Ishikawa (cell line): Measurements from ENCODE around the gene FOXN4.

Source experiments
- CEBPB ChIP-seq: IDR thresholded peaks from 2 replicates; pipeline ENCODE4 v1.6.1; 2012
- CREB1 ChIP-seq: IDR thresholded peaks from 2 replicates; pipeline ENCODE4 v1.6.1; 2012; ENCODE audit warnings: low read depth
- EGR1 ChIP-seq: IDR thresholded peaks from 2 replicates; pipeline ENCODE4 v1.6.1; 2012
- EP300 ChIP-seq: IDR thresholded peaks from 2 replicates; pipeline ENCODE4 v1.6.1; 2012; ENCODE audit warnings: borderline replicate concordance
- FOXM1 ChIP-seq: IDR thresholded peaks from 2 replicates; pipeline ENCODE4 v1.6.1; 2012; ENCODE audit warnings: low read depth, borderline replicate concordance
- NFIC ChIP-seq: IDR thresholded peaks from 2 replicates; pipeline ENCODE4 v1.6.1; 2012
- RAD21 ChIP-seq: IDR thresholded peaks from 2 replicates; pipeline ENCODE4 v1.6.1; 2012; ENCODE audit warnings: low read depth
- REST ChIP-seq: IDR thresholded peaks from 2 replicates; pipeline ENCODE4 v1.6.1; 2012; ENCODE audit warnings: low read depth, mild to moderate bottlenecking
- TAF1 ChIP-seq: IDR thresholded peaks from 2 replicates; pipeline ENCODE4 v1.6.1; 2012; ENCODE audit warnings: low read depth, mild to moderate bottlenecking
- TCF12 ChIP-seq: IDR thresholded peaks from 2 replicates; pipeline ENCODE4 v1.6.1; 2012; ENCODE audit warnings: low read depth
- TEAD4 ChIP-seq: IDR thresholded peaks from 2 replicates; pipeline ENCODE4 v1.6.1; 2012
- YY1 ChIP-seq: IDR thresholded peaks from 2 replicates; pipeline ENCODE4 v1.6.1; 2012; ENCODE audit warnings: low read depth
- ZBTB7A ChIP-seq: IDR thresholded peaks from 2 replicates; pipeline ENCODE4 v1.6.1; 2012; ENCODE audit warnings: low read depth
- TF ChIP-seq, protein P1 (sequence below): IDR thresholded peaks from 2 replicates; pipeline ENCODE4 v1.6.1; 2012
- TF ChIP-seq, protein P2 (sequence below): IDR thresholded peaks from 2 replicates; pipeline ENCODE4 v1.6.1; 2012

Gene FOXN4

DNA sequence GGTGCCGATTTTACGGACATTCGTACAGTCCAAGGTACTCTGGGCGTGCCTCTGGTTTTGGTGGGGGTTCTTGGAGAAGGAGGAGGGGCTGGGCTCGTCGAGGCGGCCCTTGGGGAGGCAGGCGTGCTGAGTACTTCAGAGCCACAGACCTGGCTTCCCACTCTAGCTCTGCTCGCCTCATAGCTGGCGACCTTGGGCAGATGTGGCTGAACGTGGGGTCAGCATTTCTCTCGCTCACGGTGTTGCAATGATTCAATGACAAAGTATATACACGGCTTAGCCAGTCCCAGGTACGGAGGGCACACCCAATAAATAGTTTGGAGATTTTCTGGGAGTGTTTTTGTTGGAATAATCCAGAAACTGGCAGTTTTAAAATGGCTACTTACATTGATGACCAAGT lies 75.1 kb downstream of the FOXN4 start:
- TF ChIP-seq, protein P1, sequence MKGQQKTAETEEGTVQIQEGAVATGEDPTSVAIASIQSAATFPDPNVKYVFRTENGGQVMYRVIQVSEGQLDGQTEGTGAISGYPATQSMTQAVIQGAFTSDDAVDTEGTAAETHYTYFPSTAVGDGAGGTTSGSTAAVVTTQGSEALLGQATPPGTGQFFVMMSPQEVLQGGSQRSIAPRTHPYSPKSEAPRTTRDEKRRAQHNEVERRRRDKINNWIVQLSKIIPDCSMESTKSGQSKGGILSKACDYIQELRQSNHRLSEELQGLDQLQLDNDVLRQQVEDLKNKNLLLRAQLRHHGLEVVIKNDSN: no peak
- TF ChIP-seq, protein P2, sequence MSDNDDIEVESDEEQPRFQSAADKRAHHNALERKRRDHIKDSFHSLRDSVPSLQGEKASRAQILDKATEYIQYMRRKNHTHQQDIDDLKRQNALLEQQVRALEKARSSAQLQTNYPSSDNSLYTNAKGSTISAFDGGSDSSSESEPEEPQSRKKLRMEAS: no peak
- TF ChIP-seq EP300 (no peak), EGR1 (no peak), REST (no peak), TEAD4 (no peak), TAF1 (no peak), FOXM1 (no peak), ZBTB7A (no peak), TCF12 (no peak), YY1 (no peak), RAD21 (no peak)

GRCh38 chr12:109232731-109233130 lies 76.4 kb downstream of the FOXN4 start:
- TF ChIP-seq, protein P2: no peak
- TF ChIP-seq YY1: no peak
- TF ChIP-seq EGR1: no peak
- TF ChIP-seq, protein P1: no peak
- no peak for TF ChIP-seq REST
- TF ChIP-seq RAD21: no peak
- TF ChIP-seq CREB1: no peak

DNA sequence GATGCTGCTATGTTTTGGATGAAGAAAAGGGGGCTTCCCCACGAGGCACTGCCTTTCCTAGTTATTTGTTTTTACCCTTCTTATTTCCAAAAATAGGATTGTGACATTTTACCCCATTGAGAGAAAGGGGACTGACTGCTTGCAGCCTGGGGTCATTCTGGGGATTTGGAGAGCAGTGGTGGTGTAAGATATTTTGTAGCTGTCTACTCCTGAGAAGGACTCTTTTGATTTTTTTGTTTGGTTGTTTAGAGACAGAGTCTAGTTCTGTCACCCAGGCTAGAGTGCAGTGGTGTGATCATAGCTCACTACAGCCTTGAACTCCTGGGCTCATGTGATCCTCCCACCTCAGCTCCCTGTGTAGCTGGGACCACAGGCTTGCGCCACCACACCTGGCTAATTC lies 78.9 kb downstream of the FOXN4 start:
- TF ChIP-seq ZBTB7A (no peak), CREB1 (no peak), NFIC (no peak), CEBPB (no peak), TAF1 (no peak), FOXM1 (no peak), TEAD4 (no peak), TCF12 (no peak), REST (no peak)
- TF ChIP-seq, protein P1: no peak

- TF ChIP-seq FOXM1: no peak
- TF ChIP-seq TAF1: no peak
- TF ChIP-seq TEAD4: no peak
- no peak for TF ChIP-seq CEBPB
- TF ChIP-seq, protein P1: no peak
- TF ChIP-seq REST: no peak
- TF ChIP-seq NFIC: no peak
- TF ChIP-seq ZBTB7A: no peak
- TF ChIP-seq EGR1: no peak
- no peak for TF ChIP-seq YY1
- TF ChIP-seq RAD21: no peak
- no peak for TF ChIP-seq EP300
- no peak for TF ChIP-seq CREB1
Measured at GRCh38 chr12:109228664-109229063, 80.4 kb downstream of the FOXN4 start.
